H1 (cell line): ENCODE measurements around the gene SMCHD1. TPM values are rescaled to one million over a fixed set of nuclear protein-coding genes. Genes with fewer than 3 reads are reported as not detected.

Experiments used
- CTCF ChIA-PET: fragments of 300-600 bp; sonication (Branson Sonifier 250); formaldehyde crosslinking; loops from one replicate; lab custom pipeline; 2021; ENCODE audit not compliant: partially characterized antibody; lab: Charles Lee
- POLR2A ChIA-PET: fragments of 300-600 bp; sonication (Branson Sonifier 250); formaldehyde crosslinking; loops from one replicate; lab custom pipeline; 2021; ENCODE audit warnings: inconsistent platforms; ENCODE audit not compliant: partially characterized antibody; lab: Charles Lee
- DNase-seq, 2 experiments: peaks; one replicate each; pipeline versions ENCODE4 v3.0.0 to v3.0.0-alpha.2; 2010 to 2022; ENCODE audit warnings: low spot score in 2 of 2, low read depth in 1 of 2, mixed read lengths in 1 of 2
- FAIRE-seq: peaks from 2 replicates; lab custom pipeline; 2011; peaks lifted over from hg19 to GRCh38; lab: Jason Lieb, UNC
- H2AFZ ChIP-seq: 2 replicates; pipeline ENCODE4 v1.8.1; 2012; ENCODE audit warnings: low read length, inconsistent platforms
- H2AK5ac ChIP-seq: 2 replicates; pipeline ENCODE4 v1.6.1; 2013; ENCODE audit warnings: low read depth, low read length
- H2BK120ac ChIP-seq: replicated peaks from 2 replicates; pipeline ENCODE3; 2013; ENCODE audit warnings: low read depth, low read length, inconsistent platforms
- H2BK12ac ChIP-seq: 2 replicates; pipeline ENCODE4 v1.6.1; 2013; ENCODE audit warnings: low read depth, low read length
- H2BK15ac ChIP-seq: 2 replicates; pipeline ENCODE4 v1.6.1; 2013; ENCODE audit warnings: low read length
- H2BK20ac ChIP-seq: 2 replicates; pipeline ENCODE4 v1.6.1; 2013; ENCODE audit warnings: low read length
- H2BK5ac ChIP-seq: 2 replicates; pipeline ENCODE4 v1.6.1; 2013; ENCODE audit warnings: low read depth, low read length
- H3K14ac ChIP-seq: 2 replicates; pipeline ENCODE4 v1.6.1; 2013; ENCODE audit warnings: inconsistent platforms; ENCODE audit not compliant: insufficient read length
- H3K18ac ChIP-seq: 2 replicates; pipeline ENCODE4 v1.6.1; 2013; ENCODE audit warnings: low read length; ENCODE audit errors: extremely low read depth
- H3K23ac ChIP-seq: 2 replicates; pipeline ENCODE4 v1.6.1; 2013; ENCODE audit warnings: inconsistent platforms; ENCODE audit not compliant: insufficient read length
- H3K23me2 ChIP-seq: 2 replicates; pipeline ENCODE4 v1.6.1; 2013; ENCODE audit warnings: low read depth, low read length
- H3K27ac ChIP-seq: 2 replicates; pipeline ENCODE4 v1.6.1; 2011; ENCODE audit warnings: low read depth, low read length, inconsistent platforms
- H3K27me3 ChIP-seq, 4 experiments: replicated peaks in 1 of 4; 1 replicate in 1 of 4; 2 replicates in 3 of 4; pipeline versions ENCODE4 v1.6.1 to v1.8.1; 2011 to 2013; ENCODE audit warnings: low read length in 3 of 4, mild to moderate bottlenecking in 3 of 4, inconsistent platforms in 2 of 4, mixed read lengths in 2 of 4, moderate library complexity in 1 of 4; ENCODE audit not compliant: control insufficient read depth in 3 of 4, insufficient read depth in 3 of 4; ENCODE audit errors: extremely low read depth in 1 of 4
- H3K36me3 ChIP-seq, 4 experiments: 2 replicates each; pipeline versions ENCODE4 v1.6.1 to v1.8.1; 2011 to 2013; ENCODE audit warnings: mild to moderate bottlenecking in 4 of 4, low read length in 3 of 4, moderate library complexity in 2 of 4, control low read depth in 1 of 4, inconsistent platforms in 1 of 4; ENCODE audit not compliant: insufficient read depth in 4 of 4, control insufficient read depth in 2 of 4
- H3K4ac ChIP-seq: replicated peaks from 2 replicates; pipeline ENCODE3; 2013; ENCODE audit warnings: low read length, low read depth, mixed read lengths, inconsistent platforms; ENCODE audit not compliant: insufficient read length
- H3K4me1 ChIP-seq, 4 experiments: replicated peaks in 1 of 4; 1 replicate in 1 of 4; 2 replicates in 3 of 4; pipeline versions ENCODE4 v1.6.1 to v1.8.1; 2011 to 2013; ENCODE audit warnings: low read length in 3 of 4, inconsistent platforms in 2 of 4, mixed read lengths in 1 of 4; ENCODE audit not compliant: insufficient read depth in 4 of 4, control insufficient read depth in 3 of 4
- H3K4me2 ChIP-seq, 2 experiments: 2 replicates each; pipeline versions ENCODE4 v1.6.1 to v1.8.1; 2011 to 2013; ENCODE audit warnings: low read depth in 2 of 2, low read length in 2 of 2, control low read depth in 1 of 2, inconsistent platforms in 1 of 2, mild to moderate bottlenecking in 1 of 2; ENCODE audit not compliant: insufficient read depth in 1 of 2
- H3K4me3 ChIP-seq, 4 experiments: fragments of 200-600, 300-600 bp in 1 of 4; sonication (generic), shearing (Covaris generic), sonication (Bioruptor Twin) in 1 of 4; 2 replicates each; pipeline versions ENCODE4 v1.5.1 to v1.8.1; 2011 to 2016; ENCODE audit warnings: low read length in 4 of 4, low read depth in 3 of 4, control low read depth in 2 of 4, inconsistent platforms in 2 of 4, mild to moderate bottlenecking in 2 of 4, mixed read lengths in 1 of 4, moderate library complexity in 1 of 4; ENCODE audit not compliant: insufficient read depth in 2 of 4; ENCODE audit errors: extremely low read depth in 1 of 4
- H3K56ac ChIP-seq: replicated peaks from 2 replicates; pipeline ENCODE3; 2013; ENCODE audit warnings: low read depth, mild to moderate bottlenecking, mixed read lengths, low read length, inconsistent platforms; ENCODE audit not compliant: insufficient read length
- H3K79me1 ChIP-seq: 2 replicates; pipeline ENCODE4 v1.6.1; 2013; ENCODE audit warnings: low read depth, low read length, control low read depth
- H3K79me2 ChIP-seq, 2 experiments: 2 replicates each; pipeline versions ENCODE4 v1.6.1 to v1.8.1; 2012 to 2013; ENCODE audit warnings: low read length in 2 of 2, mild to moderate bottlenecking in 2 of 2, inconsistent platforms in 1 of 2; ENCODE audit not compliant: insufficient read depth in 2 of 2, control insufficient read depth in 1 of 2
- H3K9ac ChIP-seq, 4 experiments: replicated peaks in 1 of 4; 1 replicate in 1 of 4; 2 replicates in 3 of 4; pipeline versions ENCODE4 v1.6.1 to v1.8.1; 2011 to 2013; ENCODE audit warnings: low read depth in 3 of 4, low read length in 3 of 4, control low read depth in 2 of 4, mild to moderate bottlenecking in 2 of 4, moderate library complexity in 2 of 4, inconsistent platforms in 1 of 4; ENCODE audit errors: extremely low read depth in 1 of 4
- H3K9me3 ChIP-seq, 2 experiments: 2 replicates each; pipeline versions ENCODE4 v1.6.1 to v1.8.1; 2012 to 2013; ENCODE audit warnings: mild to moderate bottlenecking in 2 of 2, moderate library complexity in 2 of 2, control low read depth in 1 of 2, inconsistent platforms in 1 of 2, low read depth in 1 of 2, low read length in 1 of 2, mixed read lengths in 1 of 2; ENCODE audit not compliant: insufficient read depth in 2 of 2
- H4K20me1 ChIP-seq, 2 experiments: replicated peaks in 1 of 2; 2 replicates each; pipeline versions ENCODE3 to v1.8.1; 2011 to 2013; ENCODE audit warnings: inconsistent platforms in 2 of 2, low read length in 2 of 2, mild to moderate bottlenecking in 1 of 2; ENCODE audit not compliant: insufficient read depth in 2 of 2, control insufficient read depth in 1 of 2
- H4K5ac ChIP-seq: 2 replicates; pipeline ENCODE4 v1.6.1; 2013; ENCODE audit warnings: low read length, low read depth, mixed read lengths, inconsistent platforms; ENCODE audit not compliant: insufficient read length
- H4K8ac ChIP-seq: 2 replicates; pipeline ENCODE4 v1.8.0; 2013; ENCODE audit warnings: mild to moderate bottlenecking, moderate library complexity, low read length, inconsistent platforms; ENCODE audit not compliant: insufficient read depth; ENCODE audit errors: extremely low read depth
- H4K91ac ChIP-seq: replicated peaks from 2 replicates; pipeline ENCODE3; 2013; ENCODE audit warnings: low read length, mixed read lengths, inconsistent platforms; ENCODE audit not compliant: insufficient read length
- CEBPB ChIP-seq: IDR thresholded peaks from 2 replicates; pipeline ENCODE4 v1.6.1; 2012; ENCODE audit warnings: low read depth, low read length
- CREB1 ChIP-seq: IDR thresholded peaks from 2 replicates; pipeline ENCODE4 v1.6.1; 2012; ENCODE audit warnings: inconsistent platforms
- EGR1 ChIP-seq: IDR thresholded peaks from 2 replicates; pipeline ENCODE4 v1.6.1; 2011; ENCODE audit warnings: low read depth, low read length, borderline replicate concordance
- EP300 ChIP-seq, 2 experiments: IDR thresholded peaks; 1 replicate in 1 of 2; 2 replicates in 1 of 2; pipeline ENCODE4 v1.6.1; 2011 to 2012; ENCODE audit warnings: low read depth in 2 of 2, low read length in 2 of 2, mild to moderate bottlenecking in 2 of 2, borderline replicate concordance in 1 of 2, inconsistent platforms in 1 of 2, moderate library complexity in 1 of 2
- JUND ChIP-seq: IDR thresholded peaks from 2 replicates; pipeline ENCODE4 v1.6.1; 2011; ENCODE audit warnings: mild to moderate bottlenecking, improper control_type of control experiment, low read length
- MAX ChIP-seq: IDR thresholded peaks from 2 replicates; pipeline ENCODE4 v1.6.1; 2012; ENCODE audit warnings: inconsistent platforms
- NRF1 ChIP-seq: IDR thresholded peaks from 2 replicates; pipeline ENCODE4 v1.6.1; 2011; ENCODE audit warnings: mild to moderate bottlenecking, low read depth, low read length, improper control_type of control experiment
- SAP30 ChIP-seq: fragments of 300-600 bp; sonication (generic); IDR thresholded peaks from 2 replicates; pipeline ENCODE4 v1.7.1; 2012; ENCODE audit warnings: low read length, moderate library complexity, mild to moderate bottlenecking, inconsistent platforms; ENCODE audit not compliant: insufficient read depth, insufficient replicate concordance
- SP2 ChIP-seq: IDR thresholded peaks from 2 replicates; pipeline ENCODE4 v1.6.1; 2012; ENCODE audit warnings: mild to moderate bottlenecking, low read length, inconsistent platforms
- TAF7 ChIP-seq: optimal IDR thresholded peaks from 2 replicates; pipeline ENCODE3; 2011; ENCODE audit warnings: low read depth, mild to moderate bottlenecking, inconsistent platforms, low read length, moderate library complexity, borderline replicate concordance
- USF2 ChIP-seq: IDR thresholded peaks from 2 replicates; pipeline ENCODE4 v1.6.1; 2011; ENCODE audit warnings: low read length, improper control_type of control experiment
- YY1 ChIP-seq: IDR thresholded peaks from 2 replicates; pipeline ENCODE4 v1.6.1; 2011; ENCODE audit warnings: low read depth, mild to moderate bottlenecking, low read length
- WGBS, 2 experiments: shearing (Covaris generic) in 1 of 2; methylation state at CpG; one replicate each; pipeline versions ENCODE4 v1.1.6 to v1.1.7; 2013 to 2015; ENCODE audit warnings: low lambda C conversion rate in 2 of 2, mixed read lengths in 2 of 2, inconsistent platforms in 1 of 2, low coverage in 1 of 2, missing lambda C conversion rate in 1 of 2; ENCODE audit not compliant: insufficient replicate concordance in 2 of 2, insufficient coverage in 1 of 2, insufficient read length in 1 of 2; ENCODE audit errors: extremely low coverage in 1 of 2, missing lambda C conversion rate in 1 of 2; 5-methylcytosine and 5-hydroxymethylcytosine counted together
- polyA plus RNA-seq, 7 experiments: library from polyadenylated mRNA; depleted of rRNA in 3 of 7; stranded (reverse) in 5 of 7; unstranded in 2 of 7; fragments of >200 nt in 5 of 7; fragments of 200-250 nt in 2 of 7; gene quantifications; 1 replicate in 5 of 7; 2 replicates in 1 of 7; 4 replicates in 1 of 7; pipeline versions ENCODE4 v1.2.1 to v1.2.3, GENCODE V29; 2011 to 2013; ENCODE audit warnings: missing spikeins in 2 of 7, mixed read lengths in 2 of 7
- total RNA-seq: library from RNA; stranded (reverse); fragmentation: NEBNext Ultra II Directional; extraction: Animal tissue kit (Norgen Biotek cat#: 25700); gene quantifications from 2 replicates; pipeline ENCODE4 v1.2.1, GENCODE V29; 2021

SMCHD1 gene
- total and polyA plus RNA-seq, 2 of the 8 experiments (the other 6 are each of a cell fraction or from before 2014, with no cell fraction given): 9.3 to 32.0 TPM

- Histone ChIP-seq H3K14ac (no peak overlapping the region), H3K36me3 (no peaks in the 10 kb centered on the region)
- no peak for FAIRE-seq
Observed at GRCh38 chr18:2642771-2643170, 12.8 kb upstream of the SMCHD1 start.

More at GRCh38 chr18:2642771-2643170, 12.8 kb upstream of the SMCHD1 start:
- Histone ChIP-seq H3K79me2 (no peaks in the 10 kb centered on the region), H3K4me1 (no peaks in the 10 kb centered on the region), H3K18ac (no peak overlapping the region), H4K5ac (no peak overlapping the region), H2BK120ac (no peak overlapping the region), H4K91ac (no peak overlapping the region), H2AFZ (no peak overlapping the region), H2BK12ac (no peak overlapping the region), H3K27me3 (no peaks in the 10 kb centered on the region), H4K20me1 (no peaks in the 10 kb centered on the region), H4K8ac (no peak overlapping the region), H3K27ac (no peak overlapping the region), H3K23ac (no peak overlapping the region), H3K56ac (no peak overlapping the region), H2AK5ac (no peak overlapping the region), H3K9me3 (no peaks in the 10 kb centered on the region), H3K23me2 (no peaks in the 10 kb centered on the region), H2BK20ac (no peak overlapping the region), H3K4me2 (no peak overlapping the region), H2BK5ac (no peak overlapping the region), H3K9ac (no peak overlapping the region), H2BK15ac (no peak overlapping the region), H3K79me1 (no peaks in the 10 kb centered on the region)
- CTCF ChIA-PET: no interaction called here
- 80% methylated on average over 1 of the region's 1 CpG; no CpG with 5 or more reads in 1 of the 2 experiments for WGBS, 2 experiments
- POLR2A ChIA-PET: interaction anchor here (1.1 kb wide), 1 partner anchor 14 kb away, joined by 3 read pairs; no protein-coding TSS in a partner anchor
- DNase-seq: no peak
- TF ChIP-seq EP300 (IDR thresholded peaks at IDR 0.05; ENCODE audit: borderline replicate concordance in 1 of 2, low read depth in 2 of 2, low read length in 2 of 2) (no peak), USF2 (no peak), SP2 (no peak), CEBPB (no peak), EGR1 (no peak), YY1 (no peak), JUND (no peak), SAP30 (no peak), NRF1 (no peak), CREB1 (no peak), TAF7 (no peak), MAX (no peak)
- TF ChIP-seq, all 59 proteins: peak for 0
- H3K4me3 ChIP-seq: no peak overlapping the region
- H3K4ac ChIP-seq: no peak overlapping the region
